ENCODE data around the gene SHC2.

- no peak for TF ChIP-seq POLR2AphosphoS5 (IDR thresholded peaks at IDR 0.05)
- TF ChIP-seq CTCF (IDR thresholded peaks at IDR 0.05): no peak
- TF ChIP-seq POLR2A (IDR thresholded peaks at IDR 0.05): no peak
These were observed 4.8 kb downstream of the SHC2 start for GRCh38 chr19:455851-456546.
